GM04504 (cell line): ENCODE measurements around the gene NT5E.
A peak's percentile ranks its signal among the peaks of the same experiment; 100 is the strongest.

ENCODE experiments used
- DNase-seq: peaks from one replicate; pipeline ENCODE4 v3.0.0-alpha.2; 2012; ENCODE audit warnings: low read depth

Gene NT5E

DNA sequence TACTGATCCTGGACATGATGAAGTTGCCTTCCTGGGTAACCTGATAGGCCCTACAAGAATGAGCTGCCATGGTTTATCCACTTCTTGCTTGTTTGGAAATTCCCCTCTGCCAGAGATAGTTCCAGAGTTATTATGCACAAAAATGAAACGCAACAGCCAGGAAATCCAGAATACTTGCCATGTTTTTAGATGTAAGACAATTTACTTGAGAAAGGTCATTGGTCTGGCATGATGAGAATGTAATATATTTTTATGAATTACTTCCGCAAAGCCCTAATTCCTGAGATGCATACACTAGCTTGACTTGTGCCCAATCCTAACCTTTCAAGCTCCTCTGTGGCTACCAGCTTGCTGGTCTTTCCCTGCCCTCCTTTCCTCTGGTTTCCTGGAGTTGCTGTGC is 27.9 kb upstream of the NT5E start:
- no peak for DNase-seq

DNA sequence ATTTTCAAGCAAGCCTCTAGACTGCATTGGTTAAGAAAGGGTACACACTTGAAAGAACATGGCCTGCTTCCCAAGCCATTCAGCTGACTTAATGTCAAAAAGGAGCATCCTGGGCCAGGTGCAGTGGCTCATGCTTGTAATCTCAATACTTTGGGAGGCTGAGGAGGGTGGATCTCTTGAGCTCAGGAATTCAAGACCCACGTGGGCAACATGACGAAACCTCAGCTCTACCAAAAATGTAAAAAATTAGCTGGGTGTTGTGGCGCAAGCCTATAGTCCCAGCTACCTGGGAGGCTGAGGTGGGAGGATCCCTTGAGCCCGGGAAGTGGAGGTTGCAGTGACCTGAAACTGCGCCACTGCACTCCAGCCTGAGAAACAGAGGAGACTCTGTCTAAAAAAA is 26.9 kb upstream of the NT5E start:
- no peak for DNase-seq

GRCh38 chr6:85424981-85425380 is 24.9 kb upstream of the NT5E start:
- no peak for DNase-seq

DNA sequence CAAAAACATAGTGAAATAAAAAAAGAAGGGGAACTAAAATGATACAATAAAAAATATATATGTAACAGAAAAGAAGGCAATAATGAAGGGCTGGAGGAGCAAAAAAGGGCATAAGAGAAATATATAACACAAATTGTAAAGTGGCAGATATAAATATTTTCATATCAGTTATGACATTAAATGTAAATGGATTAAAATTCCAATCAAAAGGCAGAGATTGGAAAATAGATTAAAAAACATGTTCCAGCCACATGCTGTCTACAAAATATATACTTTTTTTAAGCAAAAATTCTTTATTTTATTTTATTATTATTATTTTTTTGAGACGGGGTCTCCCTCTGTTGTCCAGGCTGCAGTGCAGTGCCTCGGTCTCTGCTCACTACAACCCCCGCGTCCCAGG is 23.9 kb upstream of the NT5E start:
- no peak for DNase-seq

DNA sequence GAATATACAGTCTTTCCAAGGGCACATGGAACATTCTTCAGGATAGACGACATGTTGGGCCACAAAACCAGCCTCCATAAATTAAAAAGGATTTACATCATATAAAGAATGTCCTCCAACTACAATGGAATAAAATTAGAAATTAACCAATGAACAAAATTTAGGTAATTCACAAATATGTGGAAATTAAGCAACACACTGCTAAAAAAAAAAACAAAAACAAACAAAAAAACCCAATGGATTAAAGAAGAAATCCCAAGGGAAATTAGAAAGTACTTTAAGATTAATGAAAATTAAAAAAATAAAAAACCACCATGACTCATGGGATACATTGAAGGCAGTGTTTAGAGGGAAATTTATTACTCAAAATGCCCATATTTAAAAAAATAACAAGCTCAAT is 21.4 kb upstream of the NT5E start:
- DNase-seq = no peak

- no peak for DNase-seq
These were observed 20.5 kb upstream of the NT5E start for GRCh38 chr6:85429346-85429745.

GRCh38 chr6:85431271-85431670 is 18.6 kb upstream of the NT5E start:
- DNase-seq = no peak

DNA sequence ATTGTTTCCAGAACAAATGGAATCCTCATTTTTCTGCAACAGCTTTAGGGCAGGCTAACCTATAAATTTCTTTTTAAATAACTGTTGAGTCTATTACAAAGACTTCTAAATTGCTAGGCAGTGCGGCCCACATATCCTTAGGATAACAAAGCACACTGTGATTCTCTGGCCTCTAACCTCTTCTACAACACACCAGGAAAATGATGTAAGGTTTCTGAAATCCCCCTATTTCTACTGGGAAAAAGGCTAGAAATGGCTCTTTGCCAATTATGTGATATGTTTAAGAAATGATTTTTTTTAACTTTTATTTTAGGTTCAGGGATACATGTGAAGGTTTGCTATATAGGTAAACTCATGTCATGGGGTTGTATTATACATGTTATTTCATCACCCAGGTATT is 17.3 kb upstream of the NT5E start:
- DNase-seq = no peak

- no peak for DNase-seq
These were observed 14.0 kb upstream of the NT5E start for GRCh38 chr6:85435851-85436250.

DNA sequence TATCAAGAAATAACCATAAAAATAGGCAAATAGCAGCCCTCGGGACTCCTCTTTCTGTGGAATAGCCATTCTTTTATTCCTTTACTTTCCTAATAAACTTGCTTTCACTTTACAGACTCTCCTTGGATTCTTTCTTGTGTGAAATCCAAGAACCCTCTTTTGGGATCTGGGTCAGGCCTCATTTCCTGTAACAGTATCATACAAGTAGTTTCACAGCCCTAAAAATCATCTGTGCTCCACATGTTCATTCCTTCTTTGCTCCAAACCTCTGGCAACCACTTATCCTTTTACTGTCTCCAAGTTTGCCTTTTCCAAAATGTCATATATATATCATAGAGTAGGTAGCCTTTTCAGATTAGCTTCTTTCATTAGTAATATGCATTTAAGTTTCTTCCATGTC is 13.5 kb upstream of the NT5E start:
- DNase-seq = no peak

GRCh38 chr6:85436939-85437495 is 12.9 kb upstream of the NT5E start:
- no peak for DNase-seq

GRCh38 chr6:85443349-85444117 is 6.3 kb upstream of the NT5E start:
- no peak for DNase-seq

DNA sequence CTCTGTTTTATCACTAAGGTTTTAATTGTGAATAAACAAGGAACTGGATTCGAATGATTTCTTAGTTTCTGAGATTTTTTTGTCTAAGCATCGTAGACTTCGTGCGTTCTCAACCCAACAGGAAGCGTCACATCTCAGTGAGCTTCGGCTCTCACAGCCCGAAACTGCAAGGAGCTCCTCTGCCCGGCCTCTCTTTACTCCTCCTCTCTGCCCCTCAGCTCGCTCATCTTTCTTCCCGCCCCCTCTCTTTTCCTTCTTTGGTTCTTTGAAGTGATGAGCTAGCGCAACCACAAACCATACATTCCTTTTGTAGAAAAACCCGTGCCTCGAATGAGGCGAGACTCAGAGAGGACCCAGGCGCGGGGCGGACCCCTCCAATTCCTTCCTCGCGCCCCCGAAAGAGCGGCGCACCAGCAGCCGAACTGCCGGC is 480 bp upstream of the NT5E start:
- no peak for DNase-seq

DNA sequence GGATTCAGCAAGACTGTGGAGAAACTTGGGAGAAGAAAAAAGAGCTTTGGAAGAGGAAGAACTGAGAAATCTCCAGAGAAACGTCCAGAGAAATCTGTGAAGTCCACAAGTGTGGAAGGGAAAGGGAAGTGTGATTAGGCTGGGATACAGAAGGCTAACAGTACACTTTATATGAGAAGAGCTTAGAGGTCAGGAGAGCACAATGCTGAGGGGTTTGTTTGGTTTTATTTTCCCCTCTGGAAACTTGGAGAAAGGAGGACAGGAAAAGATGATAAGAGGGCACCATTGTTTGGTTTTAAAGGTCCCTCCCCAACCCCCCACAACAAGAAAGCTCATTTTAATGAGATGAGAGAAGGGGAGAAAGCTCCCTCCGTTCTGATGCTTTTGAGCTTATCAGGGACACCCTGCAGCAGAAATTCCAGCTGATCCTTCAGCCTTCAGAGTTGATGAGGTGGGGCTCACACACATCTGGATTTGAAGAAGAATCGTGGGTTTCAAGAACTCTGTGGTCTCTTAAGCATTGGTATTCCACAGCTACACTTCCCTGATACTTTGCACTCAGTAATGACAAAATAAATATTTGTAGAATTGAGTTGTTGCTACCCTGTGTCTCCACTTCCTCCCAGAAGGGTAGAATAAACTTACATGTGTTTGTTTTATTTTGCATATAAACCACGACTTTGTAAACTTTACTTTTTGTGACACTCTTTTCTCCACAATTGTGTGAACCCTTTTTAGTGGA is 1.9 kb downstream of the NT5E start:
- no peak for DNase-seq

GRCh38 chr6:85452441-85452881 is 2.6 kb downstream of the NT5E start:
- DNase-seq = no peak

DNA sequence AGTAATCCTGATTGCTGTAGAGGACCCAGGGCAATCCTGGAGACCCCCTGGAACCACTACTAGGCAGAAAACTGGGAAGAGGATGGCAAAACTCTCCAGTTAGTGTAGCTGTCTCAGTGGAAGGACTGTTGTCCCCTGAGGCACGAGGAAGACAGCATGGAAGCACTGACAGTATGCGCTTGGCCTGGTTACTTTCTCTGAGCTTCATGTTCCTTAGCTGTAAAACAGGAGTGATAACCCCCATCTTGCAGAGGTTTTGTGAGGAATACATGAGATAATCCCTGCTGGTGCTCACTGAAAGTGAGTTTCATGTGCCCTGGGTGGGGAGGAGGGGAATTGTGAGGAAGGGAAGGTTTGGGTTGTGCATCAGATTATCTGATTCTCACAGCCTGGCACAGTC is 3.2 kb downstream of the NT5E start:
- DNase-seq = no peak

GRCh38 chr6:85453490-85453889 is 3.6 kb downstream of the NT5E start:
- DNase-seq = no peak

GRCh38 chr6:85455471-85456026 is 5.7 kb downstream of the NT5E start:
- no peak for DNase-seq

DNA sequence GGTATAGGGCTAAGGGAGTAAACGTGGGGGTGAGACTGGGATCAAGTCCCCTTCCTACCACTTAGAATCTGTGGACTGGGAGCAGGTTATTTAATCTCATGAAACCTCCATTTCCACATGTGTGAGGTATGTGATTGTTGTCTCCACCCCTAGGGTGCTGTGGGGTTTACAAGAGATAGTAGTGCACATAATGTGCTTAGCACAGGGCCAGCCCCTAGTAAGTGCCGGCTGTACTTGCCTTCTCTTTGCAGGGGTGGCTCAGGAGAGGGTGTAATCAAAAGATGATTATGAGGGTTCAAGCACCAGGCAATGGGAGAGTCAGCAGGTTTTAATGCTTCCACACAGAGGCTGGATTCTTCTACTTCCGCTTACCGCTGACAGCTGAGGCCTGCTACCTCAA is 6.9 kb downstream of the NT5E start:
- DNase-seq = no peak

DNA sequence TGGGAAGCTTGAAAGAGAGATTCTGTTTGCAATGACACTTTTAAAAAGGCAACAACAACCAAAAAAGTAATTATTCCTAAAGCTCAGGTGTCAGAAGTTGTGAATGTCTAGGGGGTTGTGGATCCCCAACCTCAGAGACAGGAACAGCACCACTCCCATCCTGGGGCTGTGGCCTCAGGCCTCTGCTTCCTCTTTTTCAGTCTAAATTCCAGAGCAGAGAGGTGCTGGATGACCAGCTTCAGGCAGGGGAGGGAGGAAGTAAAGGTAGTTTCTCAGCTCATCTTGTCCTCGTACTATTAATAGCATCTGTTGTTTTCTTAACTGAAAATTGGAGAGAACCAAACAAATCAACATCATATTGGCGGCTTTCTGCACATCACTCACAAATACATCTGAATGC is 8.3 kb downstream of the NT5E start:
- no peak for DNase-seq

GRCh38 chr6:85458782-85459181 is 8.9 kb downstream of the NT5E start:
- DNase-seq = no peak

DNA sequence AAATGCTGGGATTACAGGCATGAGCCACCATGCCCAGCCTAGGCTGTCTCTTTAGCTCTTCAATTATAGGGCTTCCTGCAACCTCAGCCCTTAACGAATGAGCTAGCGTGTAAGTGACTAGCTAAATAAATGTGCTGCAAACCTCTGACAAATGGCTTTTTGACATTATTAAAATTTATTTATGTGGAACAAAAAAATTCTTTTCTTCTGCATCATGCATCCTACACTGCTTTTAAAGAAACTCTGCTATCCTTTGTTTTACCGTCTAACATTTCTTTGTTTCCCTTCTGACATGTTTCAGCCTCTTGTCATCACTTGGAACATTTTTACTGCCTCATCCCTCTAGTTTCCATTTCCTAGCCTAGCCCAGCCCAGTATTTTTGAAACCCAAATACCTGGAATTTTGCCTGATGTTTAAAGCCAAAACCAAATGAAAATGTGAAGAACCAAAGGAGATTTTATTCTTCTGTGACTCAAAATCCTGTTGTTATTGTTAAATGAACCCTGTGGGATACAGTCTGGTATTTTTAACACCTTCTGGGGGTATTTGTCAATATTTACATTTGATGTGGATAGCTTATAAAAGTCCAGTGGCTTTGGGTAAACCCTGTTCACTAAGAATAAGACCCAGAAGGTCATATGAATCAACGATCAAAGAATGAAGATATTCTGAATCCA is 9.5 kb downstream of the NT5E start:
- DNase-seq = peak; percentile 95
